ENCODE data around the gene SNX8.

SNX8 gene

GRCh38 chr7:2259480-2259879 is 54.8 kb downstream of the SNX8 start:
- DNase-seq (ENCODE audit: low read depth): no peak

- no peak for DNase-seq (ENCODE audit: low read depth)
Observed at GRCh38 chr7:2258661-2259365, 55.4 kb downstream of the SNX8 start.

- no peak for DNase-seq (ENCODE audit: low read depth)
Observed at GRCh38 chr7:2257651-2258050, 56.6 kb downstream of the SNX8 start.

- DNase-seq (ENCODE audit: low read depth): no peak
Observed at GRCh38 chr7:2257046-2257551, 57.1 kb downstream of the SNX8 start.

- DNase-seq (ENCODE audit: low read depth): no peak
Observed at GRCh38 chr7:2256306-2257045, 57.8 kb downstream of the SNX8 start.

GRCh38 chr7:2255145-2256139 is 58.8 kb downstream of the SNX8 start:
- no peak for DNase-seq (ENCODE audit: low read depth)

GRCh38 chr7:2254429-2255144 is 59.7 kb downstream of the SNX8 start:
- DNase-seq (ENCODE audit: low read depth): no peak

GRCh38 chr7:2253525-2254244 is 60.6 kb downstream of the SNX8 start:
- no peak for DNase-seq (ENCODE audit: low read depth)

GRCh38 chr7:2253021-2253420 is 61.2 kb downstream of the SNX8 start:
- DNase-seq (ENCODE audit: low read depth): no peak

- DNase-seq (ENCODE audit: low read depth): no peak
Observed at GRCh38 chr7:2251841-2252771, 62.1 kb downstream of the SNX8 start.

- DNase-seq (ENCODE audit: low read depth): no peak
Observed at GRCh38 chr7:2251381-2251780, 62.9 kb downstream of the SNX8 start.

- DNase-seq (ENCODE audit: low read depth): no peak
Observed at GRCh38 chr7:2249744-2250323, 64.4 kb downstream of the SNX8 start.

- DNase-seq (ENCODE audit: low read depth): peak; percentile 94
Observed at GRCh38 chr7:2248984-2249694, 65.1 kb downstream of the SNX8 start.

GRCh38 chr7:2247141-2247995 is 66.9 kb downstream of the SNX8 start:
- DNase-seq (ENCODE audit: low read depth): no peak

- DNase-seq (ENCODE audit: low read depth): no peak
Observed at GRCh38 chr7:2245883-2246675, 68.2 kb downstream of the SNX8 start.

- no peak for DNase-seq (ENCODE audit: low read depth)
Observed at GRCh38 chr7:2244404-2244995, 69.7 kb downstream of the SNX8 start.

GRCh38 chr7:2243458-2243857 is 70.8 kb downstream of the SNX8 start:
- no peak for DNase-seq (ENCODE audit: low read depth)

All from GM04503 (cell line).